Mucosa of descending colon (tissue), 3 donors: ENCODE results near the gene PDPK1. TPM values are rescaled to one million over a fixed set of nuclear protein-coding genes. Genes with fewer than 3 reads are reported as not detected.

Experiments used
- ATAC-seq: fragments of 200-7000 bp; cut with Tn5 transposase; one replicate; pipeline ENCODE4 v1.9.1; 2020; ENCODE audit warnings: mild to moderate bottlenecking, moderate library complexity
- DNase-seq, 3 donors: peaks; one replicate each; pipeline ENCODE4 v3.0.0-alpha.2; 2020
- H3K36me3 ChIP-seq: fragments of 200-600 bp; one replicate; pipeline ENCODE4 v1.8.0; 2021; ENCODE audit warnings: low read depth, mild to moderate bottlenecking
- H3K4me1 ChIP-seq: fragments of 200-600 bp; one replicate; pipeline ENCODE4 v1.8.0; 2021; ENCODE audit warnings: low read depth, mild to moderate bottlenecking
- H3K4me3 ChIP-seq: fragments of 200-600 bp; one replicate; pipeline ENCODE4 v1.8.0; 2021; ENCODE audit warnings: mild to moderate bottlenecking
- H3K9me3 ChIP-seq: fragments of 200-600 bp; one replicate; pipeline ENCODE4 v1.8.0; 2021; ENCODE audit warnings: mild to moderate bottlenecking
- CTCF ChIP-seq: fragments of 200-600 bp; IDR thresholded peaks from one replicate; pipeline ENCODE4 v1.8.0; 2022; ENCODE audit warnings: antibody characterized with exemption, mild to moderate bottlenecking
- intact Hi-C, 2 donors: fragments of 100-400 bp; cut with DNase I in 1 of 2; cut with micrococcal nuclease in 1 of 2; formaldehyde crosslinking; loops; one replicate each; pipeline versions ENCODE4 v1.11.0 to v1.11.1; 2022; cut with DNase I, micrococcal nuclease
- total RNA-seq, 3 donors: library from RNA; stranded (reverse); fragmentation: NEBNext Ultra II Directional in 2 of 3; extraction: Animal tissue kit (Norgen Biotek cat#: 25700) in 2 of 3; gene quantifications; one replicate each; pipeline versions ENCODE4 v1.2.1 to v1.2.4, GENCODE V29; 2021 to 2023
- donor health status: DM: no; HTN: no; CAD: no; lungs with moderate emphysema.
- donor health status: DM: no; HTN: no; CAD: no.
- donor health status: DM: no; HTN: yes; CAD: no.

Gene PDPK1
- total RNA-seq, 3 donors from 2014 or later, result 73.3 to 79.6 (median 79.3) TPM

GRCh38 chr16:2587891-2588565 lies 50.2 kb downstream of the PDPK1 start:
- ATAC-seq (no peak), DNase-seq (peak in 1 of 3 donors; percentile 25)
- H3K4me1 ChIP-seq, result no peaks in the 10 kb centered on the region
- intact Hi-C loops, result no loop called here
- H3K36me3 ChIP-seq, result peaks cover 8% of the 10 kb centered on the region
- TF ChIP-seq CTCF, result no peak
- H3K4me3 ChIP-seq, result no peak overlapping the region
- no peaks in the 10 kb centered on the region for H3K9me3 ChIP-seq

GRCh38 chr16:2591476-2592240 lies 53.8 kb downstream of the PDPK1 start:
- no peak overlapping the region for H3K4me3 ChIP-seq
- no peaks in the 10 kb centered on the region for H3K9me3 ChIP-seq
- peaks cover 3% of the 10 kb centered on the region for H3K36me3 ChIP-seq
- no peaks in the 10 kb centered on the region for H3K4me1 ChIP-seq
- DNase-seq, result peak in 1 of 3 donors; percentile 19
- intact Hi-C loops, result no loop called here
- TF ChIP-seq CTCF, result no peak
- no peak for ATAC-seq

- Histone ChIP-seq H3K4me1 (no peaks in the 10 kb centered on the region), H3K36me3 (no peaks in the 10 kb centered on the region), H3K4me3 (no peak overlapping the region), H3K9me3 (no peaks in the 10 kb centered on the region)
- no peak for ATAC-seq
- TF ChIP-seq CTCF, result no peak
- intact Hi-C loops, result no loop called here
- DNase-seq, result peak in 1 of 3 donors; percentile 33
Measured at GRCh38 chr16:2592786-2593185, 55.0 kb downstream of the PDPK1 start.

GRCh38 chr16:2595393-2596205 lies 57.8 kb downstream of the PDPK1 start:
- Histone ChIP-seq H3K4me1 (no peaks in the 10 kb centered on the region), H3K9me3 (no peaks in the 10 kb centered on the region), H3K4me3 (no peak overlapping the region), H3K36me3 (peaks cover 3% of the 10 kb centered on the region)
- no peak for TF ChIP-seq CTCF
- no peak for ATAC-seq
- DNase-seq, result peak in 1 of 3 donors; percentile 32
- intact Hi-C loops, result no loop called here

GRCh38 chr16:2596747-2597559 lies 59.1 kb downstream of the PDPK1 start:
- no peak for TF ChIP-seq CTCF
- no peak for ATAC-seq
- Histone ChIP-seq H3K36me3 (peaks cover 3% of the 10 kb centered on the region), H3K9me3 (no peaks in the 10 kb centered on the region), H3K4me3 (no peak overlapping the region), H3K4me1 (no peaks in the 10 kb centered on the region)
- peak in 1 of 3 donors; percentile 32 for DNase-seq
- intact Hi-C loops, result no loop called here
